SU-DHL-6 (cell line): Measurements from ENCODE around the gene HBE1.
"Not testable (repeated sequence)": the region's sequence is repeated elsewhere in the genome, so short reads cannot be mapped to it uniquely, and the experiment has no call there.

Source experiments
- H2AFZ ChIP-seq: fragments of 200-600 bp; sonication (generic); 2 replicates; pipeline ENCODE4 v1.6.1; 2014; ENCODE audit warnings: low read depth, mild to moderate bottlenecking, moderate library complexity, mixed read lengths, antibody characterized with exemption, low read length; ENCODE audit not compliant: severe bottlenecking
- H3F3A ChIP-seq: fragments of 200-600 bp; shearing (Covaris generic); 2 replicates; pipeline ENCODE4 v1.6.0; 2016; ENCODE audit warnings: antibody characterized with exemption, mild to moderate bottlenecking; ENCODE audit not compliant: insufficient read depth
- H3K27ac ChIP-seq: fragments of 200-600 bp; sonication (generic); 2 replicates; pipeline ENCODE4 v1.5.1; 2016; ENCODE audit warnings: low read depth, mild to moderate bottlenecking, low read length, moderate library complexity, mixed read lengths
- H3K27me3 ChIP-seq: fragments of 200-600 bp; sonication (generic), shearing (Covaris generic); 2 replicates; pipeline ENCODE4 v1.6.0; 2014; ENCODE audit warnings: mild to moderate bottlenecking, low read length
- H3K36me3 ChIP-seq: fragments of 200-600 bp; sonication (generic); 2 replicates; pipeline ENCODE4 v1.6.1; 2014; ENCODE audit warnings: mild to moderate bottlenecking, low read length, mixed read lengths
- H3K4me2 ChIP-seq: fragments of 300-600, 200-600 bp; shearing (Covaris generic), sonication (generic); 2 replicates; pipeline ENCODE4 v1.6.0; 2014; ENCODE audit warnings: low read length, low read depth, mild to moderate bottlenecking; ENCODE audit not compliant: poor library complexity, severe bottlenecking
- H3K4me3 ChIP-seq: fragments of 200-600 bp; sonication (generic); 2 replicates; pipeline ENCODE4 v1.5.1; 2014; ENCODE audit warnings: antibody characterized with exemption, low read length, mild to moderate bottlenecking, mixed read lengths; ENCODE audit not compliant: insufficient read depth, poor library complexity, severe bottlenecking
- H3K79me2 ChIP-seq: fragments of 200-600 bp; sonication (generic); 2 replicates; pipeline ENCODE4 v1.6.1; 2014; ENCODE audit warnings: mild to moderate bottlenecking, low read length, moderate library complexity; ENCODE audit not compliant: insufficient read depth
- H3K9ac ChIP-seq: fragments of 200-600 bp; sonication (generic); 2 replicates; pipeline ENCODE4 v1.7.0; 2014; ENCODE audit warnings: mild to moderate bottlenecking, low read length
- H3K9me2 ChIP-seq: fragments of 200-600 bp; sonication (generic); replicated peaks from 2 replicates; pipeline ENCODE4 v1.6.1; 2014; ENCODE audit warnings: low read length; ENCODE audit not compliant: insufficient read depth
- H3K9me3 ChIP-seq: fragments of 200-600 bp; sonication (generic); 2 replicates; pipeline ENCODE4 v1.6.1; 2014; ENCODE audit warnings: low read length, mixed read lengths; ENCODE audit not compliant: insufficient read depth
- H4K20me1 ChIP-seq: fragments of 200-600 bp; sonication (generic); 2 replicates; pipeline ENCODE4 v1.6.1; 2014; ENCODE audit warnings: low read depth, mild to moderate bottlenecking, antibody characterized with exemption, low read length, moderate library complexity, mixed read lengths
- CTCF ChIP-seq: fragments of 200-600 bp; sonication (generic); IDR thresholded peaks from one replicate; pipeline ENCODE4 v1.5.1; 2017; ENCODE audit warnings: antibody characterized with exemption, mild to moderate bottlenecking, low read length, moderate library complexity; ENCODE audit not compliant: insufficient read depth, poor library complexity, severe bottlenecking
- EZH2phosphoT487 ChIP-seq: fragments of 200-600 bp; sonication (generic), shearing (Covaris generic); conservative IDR thresholded peaks from 2 replicates; pipeline ENCODE4 v1.6.1; 2018; ENCODE audit warnings: mild to moderate bottlenecking, antibody characterized with exemption, low read length, moderate library complexity, mixed read lengths

HBE1 gene

GRCh38 chr11:5257296-5257695 is 12.4 kb downstream of the HBE1 start:
- Histone ChIP-seq H3K79me2 (no peaks in the 10 kb centered on the region), H3K27ac (no peak overlapping the region), H3K27me3 (no peaks in the 10 kb centered on the region), H3F3A (no peaks in the 10 kb centered on the region), H3K9me2 (no peaks in the 10 kb centered on the region), H3K9ac (no peak overlapping the region), H3K4me3 (no peak overlapping the region), H3K4me2 (no peak overlapping the region), H3K36me3 (no peaks in the 10 kb centered on the region), H3K9me3 (no peaks in the 10 kb centered on the region), H4K20me1 (no peaks in the 10 kb centered on the region), H2AFZ (no peak overlapping the region)
- TF ChIP-seq EZH2phosphoT487 (no peak), CTCF (no peak)

DNA sequence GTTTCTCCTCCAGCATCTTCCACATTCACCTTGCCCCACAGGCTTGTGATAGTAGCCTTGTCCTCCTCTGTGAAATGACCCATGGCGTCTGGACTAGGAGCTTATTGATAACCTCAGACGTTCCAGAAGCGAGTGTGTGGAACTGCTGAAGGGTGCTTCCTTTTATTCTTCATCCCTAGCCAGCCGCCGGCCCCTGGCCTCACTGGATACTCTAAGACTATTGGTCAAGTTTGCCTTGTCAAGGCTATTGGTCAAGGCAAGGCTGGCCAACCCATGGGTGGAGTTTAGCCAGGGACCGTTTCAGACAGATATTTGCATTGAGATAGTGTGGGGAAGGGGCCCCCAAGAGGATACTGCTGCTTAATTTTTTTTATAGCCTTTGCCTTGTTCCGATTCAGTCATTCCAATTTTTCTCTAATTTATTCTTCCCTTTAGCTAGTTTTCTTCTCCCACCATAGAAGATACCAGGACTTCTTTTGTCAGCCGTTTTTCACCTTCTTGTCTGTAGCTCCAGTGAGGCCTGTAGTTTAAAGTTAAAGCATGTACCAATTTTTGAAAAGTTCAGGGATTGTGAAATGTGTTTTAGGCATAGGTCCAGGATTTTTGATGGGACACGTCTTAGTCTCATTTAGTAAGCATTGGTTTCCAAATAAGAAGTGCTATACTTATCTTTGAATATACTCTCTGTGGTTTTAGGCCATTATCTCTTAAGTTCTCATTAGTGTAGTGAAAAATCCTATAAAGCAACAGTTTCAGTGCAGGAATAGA is 14.9 kb downstream of the HBE1 start, which contains the start of gene HBG2:
Gene HBG2, minus strand, starts transcription at position 136 of the 768 bp plus-strand sequence. Its CDS starts 53 bp downstream, at position 83.
- H3K79me2 ChIP-seq, H3K27me3 ChIP-seq, H3K36me3 ChIP-seq, H3K9me3 ChIP-seq, H3K9ac ChIP-seq, H3K4me3 ChIP-seq, H4K20me1 ChIP-seq, H3K27ac ChIP-seq, H3K4me2 ChIP-seq, H2AFZ ChIP-seq, H3F3A ChIP-seq, H3K9me2 ChIP-seq: not testable (repeated sequence)

GRCh38 chr11:5254023-5254422 is 15.7 kb downstream of the HBE1 start:
- not testable (repeated sequence) for H3K79me2 ChIP-seq, H3K4me3 ChIP-seq, H3K4me2 ChIP-seq

GRCh38 chr11:5253440-5253839 is 16.3 kb downstream of the HBE1 start:
- not testable (repeated sequence) for H3K36me3 ChIP-seq, H3K9me2 ChIP-seq, H3K27me3 ChIP-seq, H3K9ac ChIP-seq, H4K20me1 ChIP-seq, H3K27ac ChIP-seq, H3K79me2 ChIP-seq, H3K4me2 ChIP-seq, H3K9me3 ChIP-seq, H3K4me3 ChIP-seq, H2AFZ ChIP-seq, H3F3A ChIP-seq

More at GRCh38 chr11:5254023-5254422, 15.7 kb downstream of the HBE1 start:
- H3K27me3 ChIP-seq, H3F3A ChIP-seq, H3K9ac ChIP-seq, H3K9me3 ChIP-seq, H3K9me2 ChIP-seq, H3K36me3 ChIP-seq, H3K27ac ChIP-seq, H2AFZ ChIP-seq, H4K20me1 ChIP-seq: not testable (repeated sequence)

- Histone ChIP-seq H3K79me2 (no peaks in the 10 kb centered on the region), H3K27ac (no peak overlapping the region)
Observed at GRCh38 chr11:5252919-5253265, 16.9 kb downstream of the HBE1 start.

More at GRCh38 chr11:5252919-5253265, 16.9 kb downstream of the HBE1 start:
- no peaks in the 10 kb centered on the region for H3K9me3 ChIP-seq
- H3K9ac ChIP-seq, result no peak overlapping the region
- no peaks in the 10 kb centered on the region for H3K9me2 ChIP-seq
- no peak overlapping the region for H3K4me3 ChIP-seq
- H3K4me2 ChIP-seq, result no peak overlapping the region
- no peak overlapping the region for H2AFZ ChIP-seq
- H3K27me3 ChIP-seq, result no peaks in the 10 kb centered on the region
- H3K36me3 ChIP-seq, result no peaks in the 10 kb centered on the region
- no peaks in the 10 kb centered on the region for H3F3A ChIP-seq
- no peak for TF ChIP-seq CTCF
- TF ChIP-seq EZH2phosphoT487, result no peak
- no peaks in the 10 kb centered on the region for H4K20me1 ChIP-seq
